K562 (cell line): ENCODE results near the gene PLOD1. TPM values are rescaled to one million over a fixed set of nuclear protein-coding genes. Genes with fewer than 3 reads are reported as not detected.

Source experiments
- HNRNPL ChIP-seq: fragments of 200-400 bp; formaldehyde crosslinking; IDR thresholded peaks from 2 replicates; pipeline ENCODE4 v1.6.1; 2017; ENCODE audit warnings: low read depth, mild to moderate bottlenecking, low read length
- NR2C2 ChIP-seq, 2 experiments: fragments of 200-800 bp in 1 of 2; sonication (Bioruptor generic) in 1 of 2; sonication (generic) in 1 of 2; formaldehyde crosslinking in 1 of 2; IDR thresholded peaks; 2 replicates each; pipeline versions ENCODE4 v1.6.1 to v1.8.0; 2016 to 2022; ENCODE audit warnings: mild to moderate bottlenecking in 1 of 2, missing compliant biosample characterization in 1 of 2, missing genetic modification characterization in 1 of 2, missing genetic modification reagents in 1 of 2
- PCBP1 ChIP-seq: fragments of 200-400 bp; formaldehyde crosslinking; IDR thresholded peaks from 2 replicates; pipeline ENCODE4 v1.6.1; 2018; ENCODE audit warnings: mild to moderate bottlenecking, low read depth, low read length; ENCODE audit not compliant: poor library complexity, severe bottlenecking
- SRSF1 ChIP-seq: fragments of 200-400 bp; formaldehyde crosslinking; IDR thresholded peaks from 2 replicates; pipeline ENCODE4 v1.6.1; 2017; ENCODE audit warnings: mild to moderate bottlenecking, low read depth, low read length, moderate library complexity
- ZFP36 ChIP-seq: fragments of 150-350 bp; IDR thresholded peaks from 2 replicates; pipeline ENCODE4 v1.6.1; 2018; ENCODE audit warnings: low read length, low read depth; ENCODE audit not compliant: partially characterized antibody
- ZNF766 ChIP-seq: fragments of 200-800 bp; sonication (Bioruptor generic); conservative IDR thresholded peaks from 2 replicates; pipeline ENCODE4 v1.6.1; 2016; ENCODE audit warnings: missing genetic modification characterization, missing compliant biosample characterization
- polyA plus RNA-seq, 8 experiments: library from polyadenylated mRNA; depleted of rRNA in 4 of 8; stranded (reverse) in 5 of 8; unstranded in 3 of 8; fragments of >200 nt; fragmentation: Nextera tagmentation in 2 of 8; fragmentation: Illumina TruSeq in 1 of 8; extraction: Ambion mirVana in 2 of 8; extraction: Trizol in 1 of 8; gene quantifications; 2 replicates each; pipeline versions ENCODE4 v1.2.1 to v1.2.3, GENCODE V29; 2011 to 2014; ENCODE audit warnings: inconsistent platforms in 1 of 8, missing spikeins in 1 of 8
- total RNA-seq, 7 experiments: library from RNA; depleted of rRNA in 6 of 7; stranded (reverse); fragments of >200 nt in 6 of 7; fragmentation: Illumina TruSeq in 2 of 7; extraction: Trizol in 2 of 7; gene quantifications; 2 replicates each; pipeline versions ENCODE4 v1.2.1 to v1.2.3, GENCODE V29; 2011 to 2021; ENCODE audit warnings: low replicate concordance in 1 of 7
- TF ChIP-seq, protein P1 (sequence below): sonication (generic); formaldehyde crosslinking; IDR thresholded peaks from 2 replicates; pipeline ENCODE4 v1.8.1; 2023; ENCODE audit warnings: mild to moderate bottlenecking, missing genetic modification reagents

The PLOD1 gene
- total and polyA plus RNA-seq, 9 of the 15 experiments (the other 6 are each of a cell fraction or from before 2014, with no cell fraction given), result 16.6 to 90.8 (median 52.7) TPM

DNA sequence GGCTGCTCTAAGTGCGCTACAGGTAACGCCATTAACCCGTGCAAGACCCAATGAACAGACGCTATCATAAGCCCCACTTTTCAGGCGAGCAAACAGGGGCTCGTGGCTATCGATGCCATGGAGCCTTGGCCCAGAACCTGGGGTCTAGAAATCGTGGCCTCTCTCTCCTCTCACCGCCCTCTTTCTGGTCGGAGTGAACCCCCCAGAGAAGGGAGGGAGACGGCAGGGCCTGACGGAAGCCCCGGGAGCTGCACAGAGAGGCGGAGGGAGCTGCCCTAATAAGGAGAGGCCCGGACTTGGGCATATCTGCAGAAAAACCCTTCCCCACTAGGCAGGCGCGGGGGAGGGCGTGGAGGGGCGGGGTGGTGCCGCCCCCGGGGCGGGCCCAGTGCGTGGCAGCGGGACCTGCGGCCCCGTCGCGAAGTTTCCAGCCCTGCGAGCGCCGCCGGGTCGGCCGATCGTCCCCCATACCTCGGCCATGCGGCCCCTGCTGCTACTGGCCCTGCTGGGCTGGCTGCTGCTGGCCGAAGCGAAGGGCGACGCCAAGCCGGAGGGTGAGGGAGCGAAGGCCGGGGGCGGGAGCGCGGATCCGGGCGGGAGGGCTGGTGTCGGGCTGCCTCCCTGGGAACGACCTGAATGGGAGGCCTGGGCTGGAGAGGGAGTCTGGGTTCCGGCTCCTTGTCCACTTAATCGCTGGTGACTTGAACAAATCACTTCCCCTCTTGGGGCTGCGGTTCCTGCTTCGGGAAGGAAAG, at the start of gene PLOD1 (continued):
- peak; percentile 62 for TF ChIP-seq ZFP36
- TF ChIP-seq NR2C2 (CRISPR knock-in tag; IDR thresholded peaks at IDR 0.05), result peak; percentile 68
- TF ChIP-seq NR2C2 (tag; IDR thresholded peaks at IDR 0.05), result 0 out of 2 replicates have a peak, but pooled peaks have one; percentile 31
- TF ChIP-seq HNRNPL, result peak; percentile 84
- no peak for TF ChIP-seq SRSF1
- TF ChIP-seq ZNF766, result peak; percentile 86
- TF ChIP-seq, protein P1, sequence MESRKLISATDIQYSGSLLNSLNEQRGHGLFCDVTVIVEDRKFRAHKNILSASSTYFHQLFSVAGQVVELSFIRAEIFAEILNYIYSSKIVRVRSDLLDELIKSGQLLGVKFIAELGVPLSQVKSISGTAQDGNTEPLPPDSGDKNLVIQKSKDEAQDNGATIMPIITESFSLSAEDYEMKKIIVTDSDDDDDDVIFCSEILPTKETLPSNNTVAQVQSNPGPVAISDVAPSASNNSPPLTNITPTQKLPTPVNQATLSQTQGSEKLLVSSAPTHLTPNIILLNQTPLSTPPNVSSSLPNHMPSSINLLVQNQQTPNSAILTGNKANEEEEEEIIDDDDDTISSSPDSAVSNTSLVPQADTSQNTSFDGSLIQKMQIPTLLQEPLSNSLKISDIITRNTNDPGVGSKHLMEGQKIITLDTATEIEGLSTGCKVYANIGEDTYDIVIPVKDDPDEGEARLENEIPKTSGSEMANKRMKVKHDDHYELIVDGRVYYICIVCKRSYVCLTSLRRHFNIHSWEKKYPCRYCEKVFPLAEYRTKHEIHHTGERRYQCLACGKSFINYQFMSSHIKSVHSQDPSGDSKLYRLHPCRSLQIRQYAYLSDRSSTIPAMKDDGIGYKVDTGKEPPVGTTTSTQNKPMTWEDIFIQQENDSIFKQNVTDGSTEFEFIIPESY (CRISPR knock-in tag), result peak; percentile 27; the same call in 1 of the 2 replicates
- no peak for TF ChIP-seq PCBP1
